Mucosa of descending colon (tissue), 3 donors: Measurements from ENCODE around the gene MCF2L. TPM values are rescaled to one million over a fixed set of nuclear protein-coding genes. Genes with fewer than 3 reads are reported as not detected.

Source experiments
- ATAC-seq: fragments of 200-7000 bp; cut with Tn5 transposase; one replicate; pipeline ENCODE4 v1.9.1; 2020; ENCODE audit warnings: mild to moderate bottlenecking, moderate library complexity
- DNase-seq, 3 donors: peaks; one replicate each; pipeline ENCODE4 v3.0.0-alpha.2; 2020
- H3K36me3 ChIP-seq: fragments of 200-600 bp; one replicate; pipeline ENCODE4 v1.8.0; 2021; ENCODE audit warnings: low read depth, mild to moderate bottlenecking
- H3K4me1 ChIP-seq: fragments of 200-600 bp; one replicate; pipeline ENCODE4 v1.8.0; 2021; ENCODE audit warnings: low read depth, mild to moderate bottlenecking
- H3K4me3 ChIP-seq: fragments of 200-600 bp; one replicate; pipeline ENCODE4 v1.8.0; 2021; ENCODE audit warnings: mild to moderate bottlenecking
- H3K9me3 ChIP-seq: fragments of 200-600 bp; one replicate; pipeline ENCODE4 v1.8.0; 2021; ENCODE audit warnings: mild to moderate bottlenecking
- CTCF ChIP-seq: fragments of 200-600 bp; IDR thresholded peaks from one replicate; pipeline ENCODE4 v1.8.0; 2022; ENCODE audit warnings: antibody characterized with exemption, mild to moderate bottlenecking
- intact Hi-C, 2 donors: fragments of 100-400 bp; cut with DNase I in 1 of 2; cut with micrococcal nuclease in 1 of 2; formaldehyde crosslinking; loops; one replicate each; pipeline versions ENCODE4 v1.11.0 to v1.11.1; 2022; cut with DNase I, micrococcal nuclease
- total RNA-seq, 3 donors: library from RNA; stranded (reverse); fragmentation: NEBNext Ultra II Directional in 2 of 3; extraction: Animal tissue kit (Norgen Biotek cat#: 25700) in 2 of 3; gene quantifications; one replicate each; pipeline versions ENCODE4 v1.2.1 to v1.2.4, GENCODE V29; 2021 to 2023
- donor health status: DM: no; HTN: no; CAD: no; lungs with moderate emphysema.
- donor health status: DM: no; HTN: no; CAD: no.
- donor health status: DM: no; HTN: yes; CAD: no.

Gene MCF2L
- total RNA-seq, 3 donors from 2014 or later = 53.9 to 109 (median 95.4) TPM

GRCh38 chr13:112942689-112943308 lies 26.2 kb upstream of the MCF2L start:
- H3K36me3 ChIP-seq = no peaks in the 10 kb centered on the region
- ATAC-seq (peak; percentile 97), DNase-seq (peak; percentile 94 to 100 (median 98))
- no peaks in the 10 kb centered on the region for H3K9me3 ChIP-seq
- no peak overlapping the region for H3K4me3 ChIP-seq
- H3K4me1 ChIP-seq = peaks cover 10% of the 10 kb centered on the region
- intact Hi-C loops = loop anchor here (10.0 kb wide), 2 partner anchors 92 to 452 kb away; no protein-coding TSS in a partner anchor
- TF ChIP-seq CTCF = peak; percentile 89

GRCh38 chr13:112943309-112944125 lies 25.5 kb upstream of the MCF2L start:
- H3K4me3 ChIP-seq = peak overlapping the region; percentile 9
- ATAC-seq (peak; percentile 75), DNase-seq (peak in 2 of 3 donors; percentile 55 to 70)
- H3K4me1 ChIP-seq = peaks cover 10% of the 10 kb centered on the region
- no peak for TF ChIP-seq CTCF
- H3K36me3 ChIP-seq = no peaks in the 10 kb centered on the region
- intact Hi-C loops = loop anchor here (10.0 kb wide), 2 partner anchors 91 to 451 kb away; no protein-coding TSS in a partner anchor
- H3K9me3 ChIP-seq = no peaks in the 10 kb centered on the region

GRCh38 chr13:112947796-112948195 lies 21.2 kb upstream of the MCF2L start:
- intact Hi-C loops = loop anchor here (10.0 kb wide), 2 partner anchors 87 to 447 kb away; no protein-coding TSS in a partner anchor

GRCh38 chr13:112951674-112952371 lies 17.2 kb upstream of the MCF2L start:
- intact Hi-C loops = no loop called here
- Histone ChIP-seq H3K36me3 (no peaks in the 10 kb centered on the region), H3K9me3 (no peaks in the 10 kb centered on the region), H3K4me1 (no peaks in the 10 kb centered on the region), H3K4me3 (no peak overlapping the region)
- no peak for TF ChIP-seq CTCF
- no peak for DNase-seq
- ATAC-seq = no peak

More at GRCh38 chr13:112947796-112948195, 21.2 kb upstream of the MCF2L start:
- DNase-seq (no peak), ATAC-seq (no peak)
- Histone ChIP-seq H3K36me3 (no peaks in the 10 kb centered on the region), H3K9me3 (no peaks in the 10 kb centered on the region), H3K4me3 (no peak overlapping the region), H3K4me1 (peaks cover 9% of the 10 kb centered on the region)
- TF ChIP-seq CTCF = no peak

- ATAC-seq (no peak), DNase-seq (no peak)
- Histone ChIP-seq H3K9me3 (no peaks in the 10 kb centered on the region), H3K4me1 (no peaks in the 10 kb centered on the region), H3K36me3 (no peaks in the 10 kb centered on the region), H3K4me3 (no peak overlapping the region)
- intact Hi-C loops = no loop called here
- no peak for TF ChIP-seq CTCF
Measured at GRCh38 chr13:112952759-112953551, 16.1 kb upstream of the MCF2L start.
